ENCODE measurements around the gene CABP4.

Gene CABP4

DNA sequence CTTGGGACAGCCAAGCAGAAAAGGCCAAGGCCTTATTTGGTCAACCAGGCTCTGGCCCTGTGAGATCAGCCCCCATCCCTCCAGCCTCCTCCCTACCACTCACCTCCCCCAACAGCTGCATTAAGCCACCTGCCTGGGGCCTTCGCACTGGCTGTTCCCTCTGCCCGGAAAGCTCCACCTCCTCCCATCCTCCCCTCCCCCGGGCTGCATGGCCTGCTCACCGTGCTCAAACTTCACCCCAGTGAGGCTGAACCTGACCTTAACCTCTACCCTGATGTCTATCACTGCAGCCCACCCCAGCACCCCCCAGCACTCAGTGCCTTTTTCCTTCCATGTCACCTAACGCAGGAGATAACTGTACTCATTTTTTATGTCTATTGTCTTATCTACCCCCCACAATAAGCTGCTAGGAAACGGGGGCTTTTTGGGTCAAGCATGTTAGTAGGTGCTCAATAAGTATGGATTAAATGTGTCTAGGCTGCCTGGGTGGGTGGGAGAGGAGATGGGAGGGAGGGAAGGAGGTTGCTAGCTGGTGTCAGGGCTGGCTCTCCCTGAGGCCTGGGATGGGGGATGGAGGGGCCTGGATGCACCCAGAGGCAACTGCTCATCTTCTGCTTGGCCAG is 18.6 kb upstream of the CABP4 start:
- peak; percentile 74 for DNase-seq

DNA sequence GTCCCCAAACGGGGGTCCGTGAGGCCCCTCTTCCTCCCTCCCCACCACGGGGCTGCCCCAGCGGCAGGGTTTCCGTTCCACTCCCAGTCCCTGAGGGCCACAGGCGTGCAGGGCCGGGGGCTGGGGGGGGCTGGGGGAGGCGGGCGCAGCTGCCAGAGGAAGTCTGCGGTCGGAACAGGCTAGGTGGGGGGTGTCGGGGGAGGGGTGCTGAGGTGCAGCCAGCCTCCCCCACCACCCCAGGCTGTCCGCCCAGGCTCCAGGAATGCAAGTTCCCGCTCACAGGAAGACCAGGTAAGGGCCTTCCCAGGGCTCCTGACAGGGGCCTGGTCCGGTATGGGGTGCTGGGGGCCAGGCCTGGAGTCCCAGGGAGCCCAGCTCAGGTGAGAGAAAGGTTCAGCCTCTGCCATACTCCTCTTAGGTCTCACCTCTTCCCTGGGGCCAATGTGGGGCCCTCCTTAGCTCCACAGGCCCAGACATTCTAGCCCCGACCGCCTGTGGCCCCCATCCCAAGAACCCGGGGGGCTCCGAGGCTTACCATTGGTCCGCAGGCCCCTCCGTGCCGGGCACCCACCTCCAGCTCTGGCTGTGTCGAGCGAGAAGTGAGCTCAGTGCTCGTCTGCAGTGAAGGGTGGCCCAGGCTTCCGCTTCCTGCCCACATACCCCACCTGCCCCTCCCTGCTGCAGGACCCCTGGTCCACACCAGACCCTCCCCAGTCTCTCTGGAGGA is 17.9 kb upstream of the CABP4 start, which contains the start of gene PTPRCAP:
Gene PTPRCAP (minus strand): TSS at position 601 of the 727 bp plus-strand sequence. CDS start 63 bp downstream, at position 538.
- DNase-seq = peak; percentile 76

DNA sequence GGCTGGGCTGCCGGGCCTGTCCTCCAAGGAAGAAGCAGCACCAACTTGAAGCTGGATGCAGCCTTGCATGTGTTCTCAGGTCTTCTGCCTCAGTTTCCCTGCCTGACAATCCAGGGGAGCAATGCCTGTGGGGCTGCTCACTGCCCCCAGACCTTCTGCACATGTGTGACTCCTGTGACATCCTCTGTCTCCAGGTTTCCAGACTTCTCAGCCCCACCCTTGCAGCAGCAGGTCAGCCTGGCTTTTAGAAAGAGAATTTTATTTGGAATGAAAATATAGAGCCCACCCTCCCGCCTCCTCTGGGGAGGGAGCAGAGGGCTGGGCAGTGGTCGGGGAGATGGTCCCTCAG is 17.4 kb upstream of the CABP4 start:
- DNase-seq = no peak

DNA sequence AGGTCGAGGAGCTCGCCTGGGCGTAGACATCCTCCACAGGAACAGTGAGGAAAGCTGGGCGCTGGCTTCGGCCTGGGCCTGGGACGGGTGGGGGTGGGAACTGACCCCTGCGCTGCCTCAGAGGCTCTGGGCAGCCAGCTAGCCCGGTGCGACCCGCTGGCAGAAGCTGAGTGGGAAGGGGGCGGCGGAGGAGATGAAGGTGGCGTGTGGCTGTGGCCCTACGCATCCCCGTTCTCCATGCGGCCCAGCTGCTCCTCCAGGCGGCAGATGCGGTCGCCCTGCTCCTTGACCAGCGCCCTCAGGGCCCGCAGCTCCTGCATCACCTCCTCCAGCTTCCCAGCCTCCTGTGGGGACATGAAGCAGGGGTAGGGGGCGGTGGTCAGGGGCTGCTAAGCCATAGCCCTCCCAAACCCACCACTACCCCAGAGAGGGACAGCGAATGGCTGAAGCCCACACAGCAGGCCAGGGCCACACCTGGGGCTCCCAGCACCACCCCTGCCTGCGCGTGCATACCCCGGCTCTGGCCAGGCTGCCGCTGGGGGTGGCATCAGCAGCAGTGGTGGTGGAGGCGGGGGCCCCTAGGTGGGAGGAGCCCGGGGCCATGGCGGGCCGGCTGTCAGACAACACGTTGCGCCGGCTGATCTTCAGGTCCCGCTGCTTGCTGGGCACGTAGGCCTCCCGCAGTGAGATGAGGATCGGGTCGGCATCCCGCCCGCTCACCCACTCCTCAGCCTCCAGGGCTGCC is 16.8 kb upstream of the CABP4 start:
- peak; percentile 76 for DNase-seq

DNA sequence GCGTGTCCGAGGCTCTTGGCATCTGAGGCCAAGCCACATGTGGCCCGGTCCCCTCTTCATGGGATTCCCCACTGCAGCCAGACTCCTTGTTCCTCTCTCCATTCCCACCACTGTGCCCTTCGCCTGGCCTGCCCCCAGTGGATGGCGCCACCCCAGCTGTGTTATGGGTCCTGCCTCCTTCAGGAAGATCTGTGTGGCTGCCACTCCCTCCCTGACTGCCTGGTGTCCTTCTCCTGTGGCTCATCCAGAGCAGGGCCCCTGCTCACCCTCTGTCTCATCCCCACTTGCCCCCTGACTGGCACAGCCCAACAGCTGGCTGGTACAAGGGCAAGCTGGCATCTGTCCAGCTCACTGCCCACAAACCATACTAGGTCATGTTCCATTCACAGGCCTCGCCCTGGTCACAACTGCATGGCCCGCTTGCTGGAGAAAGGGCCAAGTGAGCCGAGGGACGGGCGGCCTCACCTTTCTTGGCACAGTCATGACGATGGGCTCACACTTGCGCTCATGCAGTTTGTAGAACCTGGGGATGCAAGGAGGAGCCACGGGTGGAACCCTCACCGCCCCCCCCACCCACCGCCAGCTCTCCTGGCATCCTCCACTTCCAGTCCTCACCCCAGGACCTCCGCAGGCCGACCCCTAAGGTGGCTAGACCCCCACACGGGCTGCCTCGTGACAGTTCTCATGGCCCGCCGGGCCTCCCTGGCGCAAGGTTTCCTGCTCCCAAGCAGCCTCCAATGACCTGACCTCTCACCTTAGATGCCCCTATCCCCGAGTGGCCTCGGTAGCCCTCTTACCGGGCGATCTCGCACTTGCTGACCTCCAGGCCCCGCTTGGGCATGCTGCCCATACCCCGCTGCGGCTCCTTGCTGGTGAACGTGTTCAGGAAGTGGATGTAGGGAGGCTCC is 15.6 kb upstream of the CABP4 start:
- no peak for DNase-seq

DNA sequence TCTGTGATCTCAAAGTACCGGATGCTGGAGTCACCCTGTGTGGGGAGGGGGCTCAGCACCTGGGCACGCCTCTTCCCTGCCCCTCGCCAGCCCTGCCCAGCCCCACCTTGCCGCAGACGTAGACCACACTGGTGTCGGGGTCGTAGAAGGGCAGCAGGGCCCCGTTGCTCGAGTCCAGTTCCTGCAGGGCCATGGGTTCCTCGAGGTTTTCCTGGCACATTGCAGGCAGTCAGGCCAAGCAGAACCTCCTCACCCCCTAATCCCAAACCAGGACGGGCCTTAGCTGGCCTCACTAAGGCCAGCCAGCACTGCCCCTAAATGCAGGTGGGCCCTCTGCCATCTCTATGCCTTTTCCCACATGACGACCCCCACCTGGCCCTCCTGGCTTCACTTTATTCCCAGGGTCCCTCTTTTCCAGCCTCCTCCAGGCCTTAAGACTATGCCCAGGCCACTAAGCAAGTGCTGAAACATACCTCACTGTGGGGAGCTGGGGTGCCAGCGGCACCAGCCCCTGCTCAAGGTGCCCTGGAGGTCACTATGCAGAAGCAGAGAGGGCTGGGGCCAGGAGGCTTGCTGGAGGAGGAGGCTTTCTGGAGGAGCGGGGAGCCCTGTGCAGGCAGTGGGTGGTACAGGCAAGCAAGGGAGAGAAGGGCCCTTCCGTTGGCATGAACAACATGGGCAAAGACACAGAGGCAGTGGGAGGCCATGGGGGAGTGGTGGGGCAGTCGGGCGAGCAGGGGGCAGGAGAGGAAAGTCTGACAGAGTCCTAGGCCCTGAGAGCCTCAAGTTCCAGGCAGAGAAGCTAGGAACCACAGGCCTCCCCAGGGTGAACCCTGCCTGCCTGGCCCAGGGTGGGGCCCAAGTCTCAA is 14.7 kb upstream of the CABP4 start:
- DNase-seq = no peak

DNA sequence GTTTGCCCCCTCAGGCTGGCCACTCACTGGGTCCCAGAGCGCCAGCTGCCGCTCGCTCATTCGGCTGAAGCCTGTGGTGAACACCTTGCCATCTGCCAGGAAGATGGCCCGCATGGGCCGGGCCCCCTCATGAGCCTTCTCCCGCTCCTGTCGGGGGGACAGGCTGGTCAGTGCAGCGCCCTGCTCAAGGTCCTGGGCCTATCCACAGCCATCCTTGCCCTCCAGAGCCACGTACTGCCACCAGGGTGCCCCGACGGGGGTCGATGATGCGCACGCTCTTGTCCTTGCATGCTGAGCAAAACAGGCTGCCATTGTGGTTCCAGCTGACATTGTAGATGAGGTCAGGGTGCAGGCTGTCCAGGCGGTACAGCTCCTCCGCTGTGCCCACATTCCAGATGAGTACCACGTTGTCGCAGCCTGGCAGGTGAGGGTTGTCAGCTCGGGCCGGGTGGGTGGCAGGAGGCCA is 14.0 kb upstream of the CABP4 start:
- DNase-seq = no peak

DNA sequence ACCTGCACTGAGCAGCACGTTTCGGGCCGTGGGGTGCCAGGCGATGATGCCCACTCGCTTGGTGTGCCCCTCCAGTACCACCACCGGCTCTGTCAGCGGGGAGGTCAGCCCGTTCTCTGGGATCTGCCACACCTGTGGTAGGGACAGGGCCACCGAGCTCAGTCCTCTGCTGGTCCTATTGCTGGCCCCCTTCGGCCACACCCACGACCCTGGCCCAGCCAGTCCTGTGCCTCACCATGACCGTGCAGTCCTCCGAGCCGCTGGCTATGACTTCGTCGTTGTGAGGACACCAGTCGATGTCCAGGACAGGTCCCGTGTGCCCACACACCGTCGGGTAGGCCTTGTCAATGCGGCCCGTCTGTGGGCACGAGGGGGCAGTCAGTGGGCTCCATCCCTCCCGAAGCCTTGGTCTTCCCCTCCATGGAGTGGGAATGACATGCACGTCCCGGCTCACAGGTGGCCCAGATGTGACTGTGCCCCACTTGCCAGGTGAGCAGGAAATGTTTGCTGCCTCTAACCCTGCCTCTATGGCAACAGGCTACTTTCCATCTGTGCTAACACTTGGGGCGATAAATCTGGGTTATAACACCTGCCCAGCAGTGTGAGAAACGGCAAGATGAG is 13.3 kb upstream of the CABP4 start:
- no peak for DNase-seq

DNA sequence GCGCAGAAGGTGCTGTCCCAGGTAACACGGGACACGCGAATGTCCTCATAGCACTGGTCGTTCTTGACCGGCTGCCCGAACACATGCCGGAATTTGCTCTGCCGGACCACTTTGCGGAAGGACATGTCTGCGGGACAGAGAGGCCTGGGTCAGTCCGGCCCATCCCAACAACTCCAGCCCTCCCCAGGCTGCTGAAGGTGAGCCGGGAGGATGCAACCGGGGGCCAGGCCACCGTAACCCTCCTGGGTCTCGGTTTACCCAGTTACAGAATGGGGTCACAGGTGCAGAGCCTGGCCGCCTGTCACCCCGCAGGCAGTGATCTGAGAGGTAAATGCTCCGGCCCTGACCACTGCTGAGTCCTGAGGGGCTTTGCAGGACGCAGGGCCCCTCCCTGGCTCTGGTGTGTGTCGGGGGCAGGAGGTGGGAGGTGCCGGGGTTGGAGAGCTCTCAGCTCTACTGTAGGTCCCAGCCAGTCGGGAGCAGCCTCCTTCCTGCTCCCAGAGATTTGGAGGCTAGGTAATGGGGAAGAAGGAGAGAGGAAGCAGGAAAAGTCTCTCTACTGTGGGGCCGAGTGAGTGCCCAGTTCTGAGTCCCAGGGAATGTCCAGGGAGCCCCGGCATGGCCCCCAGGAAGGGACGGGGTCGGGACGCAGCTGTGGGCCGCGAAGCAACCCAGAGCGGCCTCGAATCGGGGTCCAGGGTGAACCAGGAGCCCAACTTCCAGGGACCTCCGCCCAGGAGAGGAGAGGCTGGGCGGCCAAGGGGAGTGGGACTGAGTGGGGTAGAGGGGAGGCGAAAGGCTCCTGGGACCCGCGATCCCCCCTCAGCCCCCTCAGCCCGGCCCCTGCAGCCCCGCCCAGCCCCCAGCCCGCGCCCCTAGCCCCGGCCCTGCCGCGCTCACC is 12.4 kb upstream of the CABP4 start:
- no peak for DNase-seq

DNA sequence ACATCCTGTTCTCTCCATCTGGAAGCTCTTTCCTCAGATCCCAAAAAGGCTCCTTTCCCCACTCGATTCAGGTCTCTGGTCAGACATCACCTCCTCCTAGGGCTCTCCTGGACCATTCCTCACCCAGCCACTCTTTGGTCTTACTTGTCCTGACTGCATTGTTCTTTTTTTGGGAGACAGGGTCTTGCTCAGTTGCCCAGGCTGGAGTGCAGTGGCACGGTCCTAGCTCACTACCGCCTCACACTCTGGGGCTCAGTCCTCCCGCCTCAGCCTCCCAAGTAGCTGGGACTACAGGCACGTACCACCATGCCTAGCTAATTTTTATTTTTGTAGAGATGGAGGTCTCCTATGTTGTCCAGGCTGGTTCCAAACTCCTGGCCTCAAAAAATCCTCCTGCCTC is 9.6 kb upstream of the CABP4 start:
- DNase-seq = no peak

DNA sequence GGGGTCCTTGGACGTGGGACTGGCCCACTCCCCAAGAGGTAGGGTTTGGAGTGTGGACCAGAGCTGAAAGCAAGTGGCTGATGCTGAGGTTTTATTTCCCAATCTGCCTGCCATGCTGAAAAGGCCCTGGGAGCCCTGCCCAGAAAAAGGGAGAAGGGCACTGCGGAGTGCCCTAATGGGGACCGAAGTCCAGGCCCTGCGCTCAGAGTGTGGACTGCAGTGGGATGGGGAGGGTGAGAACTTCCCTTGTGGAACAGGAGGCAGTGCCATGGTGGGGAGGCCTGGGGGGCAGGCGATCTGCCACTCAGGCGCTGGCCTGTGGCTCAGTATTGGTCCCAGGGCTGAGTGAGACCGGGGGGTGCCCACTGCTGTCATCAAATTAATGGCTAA is 6.9 kb upstream of the CABP4 start:
- DNase-seq = no peak

DNA sequence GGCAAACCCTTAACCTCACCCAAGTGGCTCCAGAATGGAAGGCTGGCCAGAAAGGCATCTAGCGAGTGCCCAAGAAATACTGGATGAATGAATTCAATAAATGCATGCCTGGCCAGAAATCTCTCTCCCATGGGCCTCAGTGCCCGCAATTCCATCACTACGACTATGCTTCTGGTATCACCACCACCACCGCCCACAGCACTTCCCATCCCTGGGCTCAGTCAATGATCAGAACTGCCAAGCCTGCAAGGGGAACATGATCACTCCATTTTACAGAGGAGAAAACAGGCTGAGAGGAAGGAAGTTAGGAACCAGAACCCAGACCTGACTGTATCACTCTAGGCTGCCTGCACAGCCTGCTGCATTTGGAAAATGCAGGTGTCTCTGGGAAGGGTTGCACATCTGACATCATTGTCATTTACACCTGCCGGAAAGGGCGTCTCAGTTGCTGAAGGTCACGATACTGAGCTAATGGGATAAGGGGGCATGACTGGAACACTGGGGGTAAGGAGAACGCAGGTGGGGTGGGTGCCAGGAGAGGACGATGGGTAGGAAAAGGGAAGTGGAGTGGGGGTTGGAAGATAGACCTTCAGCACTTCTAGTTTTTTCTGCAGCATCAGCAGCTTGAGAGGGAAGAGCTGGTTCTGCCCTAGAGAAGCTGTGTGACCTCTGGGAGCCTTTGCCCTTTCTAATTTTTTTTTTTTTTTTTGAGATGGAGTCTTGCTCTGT is 5.9 kb upstream of the CABP4 start:
- no peak for DNase-seq

DNA sequence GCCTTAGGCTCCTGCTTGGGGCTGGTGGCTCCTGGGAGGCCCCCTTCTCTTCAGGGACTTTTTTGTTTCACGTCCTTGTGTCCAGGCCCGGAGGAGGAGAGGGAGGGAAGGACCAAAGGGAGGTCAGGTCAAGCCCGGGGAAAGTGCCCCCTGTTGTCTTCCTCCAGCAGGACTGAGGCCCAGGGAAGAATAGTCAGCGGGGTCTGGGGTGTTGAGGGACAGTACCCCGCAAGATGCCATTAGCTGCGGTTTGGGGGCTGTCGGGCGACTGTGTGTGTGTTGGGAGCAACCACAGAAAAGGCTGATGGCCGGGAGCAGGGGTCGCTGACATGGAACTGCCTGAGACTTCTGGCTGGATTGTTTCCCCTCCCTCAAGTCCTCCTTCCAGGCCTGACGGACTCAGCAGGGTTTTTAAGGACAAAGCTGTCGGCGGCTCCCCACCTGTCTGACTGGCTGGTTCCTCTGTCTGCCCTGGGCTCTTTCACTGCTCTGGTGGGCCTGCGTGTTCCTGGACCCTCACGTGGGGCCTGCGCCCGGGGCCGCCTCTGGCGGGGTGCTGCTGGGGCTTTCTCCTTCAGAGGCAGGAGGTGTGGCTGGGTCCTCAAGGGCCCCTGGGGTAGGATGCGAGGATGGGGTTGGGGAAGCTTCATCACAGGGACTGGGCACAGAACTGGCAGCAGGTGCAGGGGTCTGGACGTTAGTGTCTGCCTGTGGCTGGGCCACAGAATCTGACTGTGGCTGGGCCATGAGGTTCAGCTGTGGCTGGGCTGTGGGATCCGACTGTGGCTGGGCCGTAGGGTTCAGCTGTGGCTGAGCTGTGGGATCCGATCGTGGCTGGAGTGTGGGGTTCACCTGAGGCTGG is 4.1 kb upstream of the CABP4 start:
- DNase-seq = no peak

DNA sequence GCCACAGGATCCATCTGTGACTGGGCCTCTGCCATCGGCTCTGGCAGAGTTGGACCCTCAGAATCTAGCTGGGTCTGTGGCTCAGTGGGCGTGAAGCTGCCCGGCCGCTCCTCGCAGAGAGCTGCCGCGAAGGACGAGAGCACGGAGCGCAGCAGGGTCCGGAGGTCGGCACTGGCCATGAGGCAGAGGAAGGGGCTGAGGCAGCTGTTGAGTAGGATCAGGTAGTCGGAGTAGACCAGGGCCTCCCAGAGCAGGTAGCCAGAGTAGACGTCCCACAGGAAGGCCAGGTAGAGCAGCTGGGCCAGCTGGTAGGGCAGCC is 3.5 kb upstream of the CABP4 start:
- no peak for DNase-seq

DNA sequence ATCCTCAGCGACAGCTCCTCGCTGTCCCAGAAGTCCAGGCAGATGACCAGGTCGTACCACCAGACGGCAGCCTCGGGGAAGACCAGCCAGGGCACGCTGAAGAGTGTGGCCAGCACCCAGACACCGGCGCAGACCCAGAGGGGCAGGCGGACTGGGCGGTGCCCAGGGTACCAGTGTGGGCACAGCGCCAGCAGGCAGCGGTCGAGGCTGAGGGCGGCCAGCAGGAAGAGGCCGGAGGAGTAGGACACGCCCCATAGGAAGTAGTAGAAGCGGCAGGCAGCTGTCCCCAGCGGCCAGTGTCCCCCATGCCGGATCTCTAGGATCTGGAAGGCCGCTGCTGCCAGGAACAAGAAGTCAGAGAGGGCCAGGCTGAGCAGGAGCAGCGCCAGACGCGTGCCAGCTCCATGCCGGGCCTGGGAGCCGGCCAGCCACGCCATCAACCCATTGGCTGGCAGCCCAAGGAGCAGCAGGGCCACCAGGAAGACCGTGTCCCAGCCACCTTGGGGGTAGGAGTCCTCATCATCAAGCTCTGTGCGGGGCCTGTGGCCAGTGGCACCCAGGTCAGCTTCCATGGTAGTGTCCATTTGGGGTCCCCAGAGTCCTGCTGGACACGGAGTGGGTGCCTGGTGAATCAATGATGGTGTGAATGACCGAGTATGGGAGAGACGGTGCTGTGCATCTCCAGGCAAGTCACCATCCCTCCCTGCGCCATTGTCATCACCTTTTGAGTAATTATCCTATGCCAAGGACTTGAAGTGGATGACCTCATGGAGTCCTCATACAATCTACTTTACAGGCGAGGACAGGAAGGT is 2.8 kb upstream of the CABP4 start, which contains the start of gene GPR152:
Gene GPR152 (minus strand): TSS at position 589 of the 812 bp plus-strand sequence. CDS start 5 bp downstream, at position 584.
- DNase-seq = no peak

DNA sequence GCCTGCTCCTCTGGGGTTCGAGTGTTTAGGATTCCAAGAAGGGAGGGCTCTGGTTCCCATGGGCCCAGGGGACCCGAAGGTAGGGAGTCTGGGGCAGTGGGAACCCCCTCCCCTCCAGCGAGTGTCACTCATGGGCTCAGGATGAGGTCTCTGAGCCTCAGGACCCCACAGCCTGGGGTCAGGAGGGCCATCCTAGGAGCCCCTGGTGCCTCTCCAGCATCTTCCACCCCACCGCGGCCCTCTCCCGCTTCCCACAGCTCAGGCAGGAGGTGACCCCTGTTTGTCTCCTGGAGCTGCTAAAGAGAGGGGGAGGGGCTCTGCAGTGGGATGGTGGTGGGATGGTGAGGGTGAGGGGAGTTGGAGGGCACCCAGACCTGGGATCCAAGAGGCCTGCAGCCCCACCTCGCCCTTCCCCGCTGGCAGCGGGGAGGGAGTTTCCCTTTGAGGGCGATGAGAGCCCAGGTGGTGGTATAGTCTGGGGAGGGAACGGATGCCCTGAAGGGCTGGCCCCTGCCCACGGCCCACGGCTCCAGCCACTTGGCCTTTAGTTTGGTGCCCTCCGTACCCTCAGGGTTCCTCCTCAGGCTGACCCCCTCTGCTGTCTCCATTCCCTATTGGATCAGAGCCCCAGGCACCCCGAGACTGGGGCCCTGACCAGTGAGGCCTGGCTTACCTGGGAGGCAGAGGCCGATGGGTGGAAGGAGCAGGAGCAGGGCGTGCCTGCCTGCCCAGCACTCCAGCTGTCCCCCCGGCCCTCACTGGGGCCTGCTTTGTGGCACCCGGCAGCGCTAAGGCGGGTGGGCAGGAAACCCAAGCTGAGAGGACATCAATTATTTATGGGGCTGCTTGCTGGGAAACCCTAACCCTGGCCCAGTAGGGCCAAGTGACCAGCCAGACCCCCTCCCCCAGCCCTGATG is 1.1 kb upstream of the CABP4 start:
- no peak for DNase-seq

Measured in stimulated activated CD4-positive, alpha-beta T cell treated with anti-CD3 and anti-CD28 coated beads, Interleukin-12 subunit alpha, Interleukin-12 subunit beta, amount 100 ng/mL, for 4 hours (primary cell).